Hematopoietic multipotent progenitor cell treated with erythropoietin and hydrocortisone succinate and interleukin-3 and kit ligand, for 6 days (in vitro differentiated cells): ENCODE data around the gene DACH1.
"Not testable (repeated sequence)": the region's sequence is repeated elsewhere in the genome, so short reads cannot be mapped to it uniquely, and the experiment has no call there.

Source experiments
- DNase-seq: peaks from one replicate; pipeline ENCODE4 v3.0.0-alpha.2; 2015

DACH1 gene

GRCh38 chr13:71864986-71865873 is 1.8 kb downstream of the DACH1 start:
- DNase-seq = peak; percentile 77

DNA sequence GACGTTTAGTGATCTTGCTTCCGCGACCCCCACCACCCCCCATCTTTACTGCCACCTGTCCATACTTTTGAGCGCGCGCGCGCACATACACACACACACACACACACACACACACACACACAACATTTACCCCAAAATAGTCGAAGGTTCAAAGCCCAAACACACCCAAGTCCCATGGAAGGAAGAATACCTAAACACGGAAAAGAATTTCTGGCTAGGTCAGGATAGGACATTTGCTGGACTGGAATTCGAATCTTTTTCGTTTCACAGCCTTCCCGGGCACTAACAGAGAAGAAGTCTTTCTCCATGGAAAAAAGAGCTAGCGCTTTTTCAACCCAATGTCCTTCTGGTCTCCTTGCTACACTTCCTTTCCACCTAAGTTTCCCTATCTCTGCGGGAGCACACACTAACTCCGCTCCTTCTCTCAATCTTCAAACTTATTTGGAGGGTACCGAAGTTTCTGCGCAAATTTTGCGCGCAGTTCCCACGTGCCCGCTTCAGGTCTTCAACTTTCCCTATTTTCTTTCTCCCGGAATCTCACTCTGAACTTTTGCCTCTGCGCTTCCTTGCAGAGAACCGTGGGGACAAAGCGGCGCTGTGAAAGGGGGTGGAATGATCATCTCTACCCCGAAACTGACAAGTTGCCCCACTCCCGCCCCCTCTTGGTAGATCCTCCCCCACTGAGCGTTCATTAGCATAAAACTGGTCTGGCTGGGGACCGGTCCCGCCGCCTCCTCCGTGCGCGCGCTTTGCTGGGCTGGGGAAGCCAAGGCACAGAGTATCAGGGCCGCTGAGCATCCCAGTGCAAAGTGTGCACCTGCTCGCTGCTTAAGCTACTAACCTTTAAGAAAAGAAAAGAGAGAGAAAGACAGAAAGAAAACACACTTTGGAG is 2.7 kb downstream of the DACH1 start:
- peak; percentile 94 for DNase-seq

- peak; percentile 11 for DNase-seq
Measured at GRCh38 chr13:71863254-71863865, 3.6 kb downstream of the DACH1 start.

GRCh38 chr13:71862459-71862943 is 4.5 kb downstream of the DACH1 start:
- peak; percentile 23 for DNase-seq

DNA sequence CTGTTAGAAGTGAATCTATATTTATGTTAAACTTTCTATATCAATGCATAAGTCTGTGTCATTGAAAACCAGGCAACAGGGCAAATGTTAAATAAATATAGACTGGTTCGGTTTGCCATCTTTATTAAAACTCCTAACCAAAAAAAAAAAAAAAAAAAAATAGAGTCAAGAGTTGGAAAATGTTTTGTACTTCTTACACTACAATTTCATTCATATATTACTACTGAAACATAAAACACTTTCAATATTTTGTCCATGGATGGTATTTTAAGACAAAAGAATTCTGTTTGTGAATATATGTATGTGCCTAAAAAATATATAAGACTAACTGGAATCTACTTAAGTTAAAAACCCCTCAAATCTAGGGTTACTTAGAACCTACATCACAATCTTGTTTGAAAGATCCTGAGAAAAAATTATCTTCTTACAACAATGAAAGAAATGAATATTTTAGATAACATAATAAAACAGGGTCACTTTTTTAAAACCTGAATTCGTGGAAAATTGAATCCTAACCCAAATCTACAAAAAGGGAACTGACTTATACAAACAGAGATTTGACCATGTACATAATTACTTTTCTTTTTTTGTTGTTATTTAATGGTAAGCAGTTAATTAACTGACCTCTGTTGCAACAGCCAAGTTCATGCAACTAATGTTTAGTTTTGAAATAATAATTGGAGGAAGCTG is 5.1 kb downstream of the DACH1 start:
- no peak for DNase-seq

DNA sequence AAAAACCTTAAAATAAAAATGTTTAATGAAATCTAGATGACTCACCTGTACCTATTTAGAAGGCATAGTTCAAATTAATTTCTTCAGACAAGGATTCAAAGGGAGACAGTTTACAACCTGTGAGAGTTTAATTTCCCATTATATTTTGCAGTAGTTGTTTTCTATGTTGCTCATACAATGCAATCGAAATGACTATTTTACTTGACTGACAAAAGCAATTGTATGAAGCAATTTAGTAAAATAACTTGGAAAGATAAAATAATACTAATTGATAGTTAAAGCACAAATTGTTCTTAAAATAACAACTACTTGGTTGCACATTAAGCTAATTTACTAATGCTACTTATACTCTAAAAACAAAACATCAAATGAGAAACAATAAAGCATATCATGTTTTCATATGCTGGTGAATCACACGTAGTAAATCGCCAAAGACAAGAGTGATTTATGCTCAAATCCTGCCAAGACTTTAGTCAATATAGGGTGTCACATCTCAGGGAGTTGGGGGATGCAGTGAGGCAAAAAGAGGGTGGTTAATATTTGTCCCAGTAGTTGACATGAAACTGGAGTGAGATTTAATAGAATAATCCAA is 6.4 kb downstream of the DACH1 start:
- no peak for DNase-seq

DNA sequence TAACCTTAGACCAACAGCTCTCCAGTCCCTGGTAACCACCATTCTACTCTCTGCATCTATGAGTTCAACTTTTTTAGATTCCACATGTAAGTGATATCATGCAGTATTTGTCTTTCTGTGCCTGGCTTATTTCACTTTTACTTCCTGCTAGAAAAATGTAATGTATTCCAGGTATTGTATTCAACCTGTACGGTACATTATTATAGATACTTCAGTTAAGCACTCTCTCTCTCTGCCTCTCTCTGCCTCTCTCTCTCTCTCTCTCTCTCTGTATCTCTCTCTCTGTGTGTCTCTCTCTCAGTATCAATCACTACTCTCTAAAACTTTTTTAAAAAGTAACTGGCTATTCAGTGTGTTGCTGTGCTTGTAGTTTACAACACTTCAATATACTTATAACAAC is 8.4 kb downstream of the DACH1 start:
- DNase-seq = no peak

GRCh38 chr13:71856548-71857043 is 10.4 kb downstream of the DACH1 start:
- no peak for DNase-seq

DNA sequence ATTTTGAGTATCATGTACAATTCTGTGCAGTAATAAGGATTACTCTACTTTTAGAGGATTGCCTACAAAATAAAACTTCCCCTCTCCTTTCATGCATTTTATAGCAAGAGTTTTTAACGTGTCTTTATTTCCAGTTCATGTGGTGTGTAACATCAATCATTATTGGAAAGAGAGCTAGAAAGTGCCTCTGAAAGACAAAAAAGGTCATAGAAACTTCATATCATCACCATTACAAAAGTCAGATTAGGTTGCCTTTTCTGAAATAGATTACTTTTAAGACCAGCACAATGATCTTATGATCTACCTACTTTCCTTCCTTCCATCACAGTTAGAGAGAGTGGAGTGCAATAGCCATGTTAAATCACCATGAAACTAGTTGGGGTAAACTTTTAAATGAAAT is 12.6 kb downstream of the DACH1 start:
- no peak for DNase-seq

GRCh38 chr13:71853725-71854124 is 13.3 kb downstream of the DACH1 start:
- DNase-seq = no peak

- DNase-seq = no peak
Measured at GRCh38 chr13:71852736-71853135, 14.3 kb downstream of the DACH1 start.

GRCh38 chr13:71851498-71852409 is 15.2 kb downstream of the DACH1 start:
- DNase-seq = no peak

DNA sequence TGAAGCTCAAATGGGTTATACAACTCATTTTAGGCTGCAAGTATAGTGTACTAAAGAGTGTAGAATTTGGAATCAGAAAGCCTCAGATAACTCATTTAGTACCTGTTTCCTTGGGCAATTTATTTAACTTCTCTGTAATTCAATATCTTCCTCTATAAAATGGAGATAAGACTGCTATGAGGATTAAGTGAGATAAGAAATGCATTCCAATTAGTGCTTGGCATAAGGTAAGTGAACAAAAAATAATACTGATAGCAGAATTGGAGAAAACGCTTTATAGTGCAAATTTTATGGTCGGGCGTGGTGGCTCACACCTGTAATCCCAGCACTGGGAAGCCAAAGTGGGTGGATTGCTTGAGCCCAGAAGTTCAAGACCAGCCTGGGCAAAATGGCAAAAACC is 25.0 kb downstream of the DACH1 start:
- no peak for DNase-seq

DNA sequence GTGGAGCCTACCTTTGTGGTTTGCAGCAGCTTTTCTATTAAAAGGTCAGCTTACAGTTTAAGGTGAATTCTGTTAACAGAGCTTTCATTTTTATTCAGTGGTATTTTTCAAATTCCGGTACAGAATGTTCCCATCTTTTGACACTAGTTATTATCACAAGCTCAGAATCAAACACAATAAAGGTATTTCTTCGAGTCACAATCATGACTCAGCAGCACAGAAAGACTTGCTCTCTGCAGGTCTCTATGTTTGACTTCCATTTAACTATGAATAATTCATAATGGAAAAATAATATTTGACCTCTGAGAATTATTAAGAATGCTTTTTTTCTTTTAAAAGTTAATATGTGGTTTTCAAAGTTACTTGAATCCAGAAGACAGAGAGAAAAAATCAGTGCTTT is 28.2 kb downstream of the DACH1 start:
- DNase-seq = no peak

DNA sequence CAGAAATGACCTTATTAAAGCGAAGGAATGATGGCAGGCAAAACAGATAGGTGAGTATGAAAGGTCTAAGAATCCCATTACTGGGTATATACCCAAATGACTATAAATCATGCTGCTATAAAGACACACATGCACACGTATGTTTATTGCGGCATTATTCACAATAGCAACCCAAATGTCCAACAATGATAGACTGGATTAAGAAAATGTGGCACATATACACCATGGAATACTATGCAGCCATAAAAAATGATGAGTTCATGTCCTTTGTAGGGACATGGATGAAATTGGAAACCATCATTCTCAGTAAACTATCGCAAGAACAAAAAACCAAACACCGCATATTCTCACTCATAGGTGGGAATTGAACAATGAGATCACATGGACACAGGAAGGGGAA is 29.4 kb downstream of the DACH1 start:
- not testable (repeated sequence) for DNase-seq

DNA sequence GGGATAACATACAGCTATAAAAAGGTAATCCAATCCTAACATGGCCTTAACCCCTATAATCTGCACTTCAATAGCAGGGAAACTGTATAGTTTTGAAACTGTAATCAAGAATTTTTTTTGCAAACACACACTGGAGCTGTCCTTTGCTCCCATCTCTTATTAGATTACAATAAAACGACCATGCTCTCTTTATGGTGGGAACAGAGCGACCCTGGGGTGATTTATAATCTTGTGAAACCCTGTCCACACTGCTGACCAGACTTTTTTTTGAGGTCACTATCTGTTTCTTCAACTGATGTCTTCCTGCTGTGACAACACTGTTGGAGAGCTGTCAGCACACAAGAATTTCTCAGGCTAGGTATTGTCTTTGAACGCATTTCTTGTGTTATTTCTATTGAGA is 35.3 kb downstream of the DACH1 start:
- peak; percentile 26 for DNase-seq

DNA sequence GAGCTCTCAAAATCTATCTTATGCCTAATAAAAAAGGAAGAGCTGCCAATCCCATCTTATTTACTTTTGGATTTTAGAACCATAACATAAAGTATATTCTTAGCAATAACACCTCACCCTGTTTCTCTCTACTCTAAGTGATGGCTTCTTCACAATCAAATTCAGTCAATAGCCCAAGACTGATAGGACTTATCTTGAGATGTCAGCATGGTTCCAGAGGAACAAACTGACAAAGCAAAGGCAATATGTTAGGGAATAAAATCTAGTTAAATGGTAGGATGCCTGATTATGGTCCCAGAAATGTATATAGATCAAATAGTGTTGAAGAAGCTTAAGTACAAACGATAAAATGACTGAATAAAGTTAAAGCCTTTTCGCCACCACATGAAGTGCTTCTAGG is 36.3 kb downstream of the DACH1 start:
- DNase-seq = peak; percentile 13

GRCh38 chr13:71830323-71830722 is 36.7 kb downstream of the DACH1 start:
- DNase-seq = peak; percentile 29

GRCh38 chr13:71829547-71829946 is 37.5 kb downstream of the DACH1 start:
- DNase-seq = no peak

DNA sequence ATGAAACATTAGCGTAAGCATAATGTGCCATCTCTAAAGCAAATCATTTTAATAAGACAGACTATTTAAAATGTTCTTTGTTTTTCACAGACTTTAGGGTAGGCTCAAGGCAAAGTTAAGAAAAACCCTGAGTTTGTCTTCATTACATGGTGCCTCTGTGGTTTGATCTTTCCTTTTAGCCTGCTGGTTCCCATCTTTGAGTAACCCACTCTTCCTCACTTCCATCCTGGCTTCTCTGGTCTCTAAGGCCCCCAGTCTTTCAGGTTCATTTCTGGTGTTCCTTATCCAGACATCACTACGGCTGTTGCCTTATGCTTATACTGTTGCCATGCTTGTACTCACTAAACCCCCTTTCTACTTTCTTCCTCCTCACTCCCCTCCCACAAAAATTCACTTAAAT is 38.4 kb downstream of the DACH1 start:
- peak; percentile 22 for DNase-seq

DNA sequence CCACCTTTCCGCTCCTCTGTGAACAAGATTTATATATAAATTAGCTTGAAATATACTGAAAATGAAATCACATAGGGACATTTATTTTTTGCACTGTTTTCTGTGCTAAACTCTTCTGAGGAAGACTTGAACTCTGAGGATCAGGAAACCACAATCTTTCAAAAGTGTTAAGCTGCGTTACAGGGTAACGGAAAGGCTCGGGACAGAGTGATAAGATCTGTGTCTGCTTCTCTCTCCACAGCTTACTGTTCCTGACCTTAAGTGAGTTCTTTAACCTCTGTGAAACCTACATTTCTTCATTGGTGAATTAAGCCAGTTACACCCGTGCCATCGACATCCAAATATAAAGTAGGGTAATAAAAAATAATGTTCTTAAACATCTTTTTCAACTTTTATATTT is 38.9 kb downstream of the DACH1 start:
- DNase-seq = peak; percentile 82
